ENCODE data around the gene TRIOBP.

TRIOBP gene

DNA sequence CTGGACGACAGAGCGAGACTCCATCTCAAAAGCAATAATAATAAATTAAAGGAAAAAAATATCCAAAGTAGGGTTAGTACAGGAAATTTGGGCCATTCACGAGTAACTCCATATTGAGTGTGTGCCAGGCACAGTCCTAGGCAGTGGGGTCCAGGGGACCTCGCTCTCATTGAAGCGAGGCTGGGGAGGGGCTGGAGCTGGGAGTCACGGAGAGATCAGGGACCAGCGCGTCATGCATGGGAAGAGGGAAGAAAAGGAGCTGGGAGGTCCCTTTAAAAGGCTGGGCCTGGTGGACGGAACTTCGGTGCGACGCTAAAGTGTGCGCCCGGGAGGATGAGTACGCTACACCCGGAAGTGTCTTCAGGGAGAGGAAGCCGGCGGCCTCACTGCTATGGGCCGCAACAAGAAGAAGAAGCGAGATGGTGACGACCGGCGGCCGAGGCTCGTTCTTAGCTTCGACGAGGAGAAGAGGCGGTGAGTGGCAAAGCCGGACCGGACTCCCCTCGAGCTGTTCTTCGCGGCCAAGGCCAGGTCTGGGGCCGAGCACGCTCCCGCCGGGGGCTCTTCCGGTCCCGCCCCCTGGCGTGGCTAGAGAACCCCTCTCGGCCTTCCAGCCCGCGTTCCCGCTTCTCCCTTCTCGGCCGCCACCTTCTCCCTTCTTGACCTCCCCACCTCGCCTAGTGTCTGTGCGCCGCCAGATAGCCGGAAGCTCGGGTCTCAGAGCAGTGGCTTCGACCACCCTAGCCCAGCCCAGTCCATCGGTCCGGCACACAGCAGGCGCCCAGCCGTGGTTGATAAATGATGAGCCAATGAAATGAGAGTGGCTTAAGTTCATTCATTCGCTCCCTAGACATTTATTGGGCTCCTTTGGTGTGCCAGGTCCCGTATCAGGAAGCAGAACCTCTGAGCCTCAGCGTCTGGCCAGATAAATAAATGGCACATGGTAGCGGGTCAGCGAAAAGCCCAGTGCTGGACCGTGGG lies 10.6 kb upstream of the TRIOBP start, which contains the start of gene NOL12 (continued):
- peak; percentile 94 for TF ChIP-seq ZFP37 (tag by site-specific recombination; IDR thresholded peaks at IDR 0.05)
- TF ChIP-seq ZNF19 (tag by site-specific recombination; IDR thresholded peaks at IDR 0.05; ENCODE audit: low read depth), result no peak
- TF ChIP-seq IKZF3 (tag by site-specific recombination; IDR thresholded peaks at IDR 0.05), result peak; percentile 72
- peak; percentile 92 for TF ChIP-seq ZNF792 (tag by site-specific recombination; IDR thresholded peaks at IDR 0.05)
- TF ChIP-seq ZBTB21 (tag by site-specific recombination; IDR thresholded peaks at IDR 0.05), result peak; percentile 83
- peak; percentile 98 for TF ChIP-seq ZNF324 (tag by site-specific recombination; IDR thresholded peaks at IDR 0.05)
- TF ChIP-seq ZNF404 (tag by site-specific recombination; IDR thresholded peaks at IDR 0.05), result no peak
- no peak for TF ChIP-seq ZNF529 (tag by site-specific recombination; IDR thresholded peaks at IDR 0.05; ENCODE audit: insufficient replicate concordance)
- TF ChIP-seq ZNF747 (tag by site-specific recombination; IDR thresholded peaks at IDR 0.05), result no peak
- TF ChIP-seq, protein P1, sequence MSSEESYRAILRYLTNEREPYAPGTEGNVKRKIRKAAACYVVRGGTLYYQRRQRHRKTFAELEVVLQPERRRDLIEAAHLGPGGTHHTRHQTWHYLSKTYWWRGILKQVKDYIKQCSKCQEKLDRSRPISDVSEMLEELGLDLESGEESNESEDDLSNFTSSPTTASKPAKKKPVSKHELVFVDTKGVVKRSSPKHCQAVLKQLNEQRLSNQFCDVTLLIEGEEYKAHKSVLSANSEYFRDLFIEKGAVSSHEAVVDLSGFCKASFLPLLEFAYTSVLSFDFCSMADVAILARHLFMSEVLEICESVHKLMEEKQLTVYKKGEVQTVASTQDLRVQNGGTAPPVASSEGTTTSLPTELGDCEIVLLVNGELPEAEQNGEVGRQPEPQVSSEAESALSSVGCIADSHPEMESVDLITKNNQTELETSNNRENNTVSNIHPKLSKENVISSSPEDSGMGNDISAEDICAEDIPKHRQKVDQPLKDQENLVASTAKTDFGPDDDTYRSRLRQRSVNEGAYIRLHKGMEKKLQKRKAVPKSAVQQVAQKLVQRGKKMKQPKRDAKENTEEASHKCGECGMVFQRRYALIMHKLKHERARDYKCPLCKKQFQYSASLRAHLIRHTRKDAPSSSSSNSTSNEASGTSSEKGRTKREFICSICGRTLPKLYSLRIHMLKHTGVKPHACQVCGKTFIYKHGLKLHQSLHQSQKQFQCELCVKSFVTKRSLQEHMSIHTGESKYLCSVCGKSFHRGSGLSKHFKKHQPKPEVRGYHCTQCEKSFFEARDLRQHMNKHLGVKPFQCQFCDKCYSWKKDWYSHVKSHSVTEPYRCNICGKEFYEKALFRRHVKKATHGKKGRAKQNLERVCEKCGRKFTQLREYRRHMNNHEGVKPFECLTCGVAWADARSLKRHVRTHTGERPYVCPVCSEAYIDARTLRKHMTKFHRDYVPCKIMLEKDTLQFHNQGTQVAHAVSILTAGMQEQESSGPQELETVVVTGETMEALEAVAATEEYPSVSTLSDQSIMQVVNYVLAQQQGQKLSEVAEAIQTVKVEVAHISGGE (tag by site-specific recombination; conservative IDR thresholded peaks at IDR 0.05; ENCODE audit: low read depth), result peak; percentile 100
- TF ChIP-seq, protein P2, sequence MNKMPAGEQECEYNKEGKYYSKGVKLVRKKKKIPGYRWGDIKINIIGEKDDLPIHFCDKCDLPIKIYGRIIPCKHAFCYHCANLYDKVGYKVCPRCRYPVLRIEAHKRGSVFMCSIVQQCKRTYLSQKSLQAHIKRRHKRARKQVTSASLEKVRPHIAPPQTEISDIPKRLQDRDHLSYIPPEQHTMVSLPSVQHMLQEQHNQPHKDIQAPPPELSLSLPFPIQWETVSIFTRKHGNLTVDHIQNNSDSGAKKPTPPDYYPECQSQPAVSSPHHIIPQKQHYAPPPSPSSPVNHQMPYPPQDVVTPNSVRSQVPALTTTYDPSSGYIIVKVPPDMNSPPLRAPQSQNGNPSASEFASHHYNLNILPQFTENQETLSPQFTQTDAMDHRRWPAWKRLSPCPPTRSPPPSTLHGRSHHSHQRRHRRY (tag by site-specific recombination; IDR thresholded peaks at IDR 0.05), result peak; percentile 73
- TF ChIP-seq EGR2 (tag by site-specific recombination; IDR thresholded peaks at IDR 0.05; ENCODE audit: low read depth), result no peak
- TF ChIP-seq, protein P3, sequence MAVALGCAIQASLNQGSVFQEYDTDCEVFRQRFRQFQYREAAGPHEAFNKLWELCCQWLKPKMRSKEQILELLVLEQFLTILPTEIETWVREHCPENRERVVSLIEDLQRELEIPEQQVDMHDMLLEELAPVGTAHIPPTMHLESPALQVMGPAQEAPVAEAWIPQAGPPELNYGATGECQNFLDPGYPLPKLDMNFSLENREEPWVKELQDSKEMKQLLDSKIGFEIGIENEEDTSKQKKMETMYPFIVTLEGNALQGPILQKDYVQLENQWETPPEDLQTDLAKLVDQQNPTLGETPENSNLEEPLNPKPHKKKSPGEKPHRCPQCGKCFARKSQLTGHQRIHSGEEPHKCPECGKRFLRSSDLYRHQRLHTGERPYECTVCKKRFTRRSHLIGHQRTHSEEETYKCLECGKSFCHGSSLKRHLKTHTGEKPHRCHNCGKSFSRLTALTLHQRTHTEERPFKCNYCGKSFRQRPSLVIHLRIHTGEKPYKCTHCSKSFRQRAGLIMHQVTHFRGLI (tag by site-specific recombination; IDR thresholded peaks at IDR 0.05), result peak; percentile 47
- TF ChIP-seq, protein P4, sequence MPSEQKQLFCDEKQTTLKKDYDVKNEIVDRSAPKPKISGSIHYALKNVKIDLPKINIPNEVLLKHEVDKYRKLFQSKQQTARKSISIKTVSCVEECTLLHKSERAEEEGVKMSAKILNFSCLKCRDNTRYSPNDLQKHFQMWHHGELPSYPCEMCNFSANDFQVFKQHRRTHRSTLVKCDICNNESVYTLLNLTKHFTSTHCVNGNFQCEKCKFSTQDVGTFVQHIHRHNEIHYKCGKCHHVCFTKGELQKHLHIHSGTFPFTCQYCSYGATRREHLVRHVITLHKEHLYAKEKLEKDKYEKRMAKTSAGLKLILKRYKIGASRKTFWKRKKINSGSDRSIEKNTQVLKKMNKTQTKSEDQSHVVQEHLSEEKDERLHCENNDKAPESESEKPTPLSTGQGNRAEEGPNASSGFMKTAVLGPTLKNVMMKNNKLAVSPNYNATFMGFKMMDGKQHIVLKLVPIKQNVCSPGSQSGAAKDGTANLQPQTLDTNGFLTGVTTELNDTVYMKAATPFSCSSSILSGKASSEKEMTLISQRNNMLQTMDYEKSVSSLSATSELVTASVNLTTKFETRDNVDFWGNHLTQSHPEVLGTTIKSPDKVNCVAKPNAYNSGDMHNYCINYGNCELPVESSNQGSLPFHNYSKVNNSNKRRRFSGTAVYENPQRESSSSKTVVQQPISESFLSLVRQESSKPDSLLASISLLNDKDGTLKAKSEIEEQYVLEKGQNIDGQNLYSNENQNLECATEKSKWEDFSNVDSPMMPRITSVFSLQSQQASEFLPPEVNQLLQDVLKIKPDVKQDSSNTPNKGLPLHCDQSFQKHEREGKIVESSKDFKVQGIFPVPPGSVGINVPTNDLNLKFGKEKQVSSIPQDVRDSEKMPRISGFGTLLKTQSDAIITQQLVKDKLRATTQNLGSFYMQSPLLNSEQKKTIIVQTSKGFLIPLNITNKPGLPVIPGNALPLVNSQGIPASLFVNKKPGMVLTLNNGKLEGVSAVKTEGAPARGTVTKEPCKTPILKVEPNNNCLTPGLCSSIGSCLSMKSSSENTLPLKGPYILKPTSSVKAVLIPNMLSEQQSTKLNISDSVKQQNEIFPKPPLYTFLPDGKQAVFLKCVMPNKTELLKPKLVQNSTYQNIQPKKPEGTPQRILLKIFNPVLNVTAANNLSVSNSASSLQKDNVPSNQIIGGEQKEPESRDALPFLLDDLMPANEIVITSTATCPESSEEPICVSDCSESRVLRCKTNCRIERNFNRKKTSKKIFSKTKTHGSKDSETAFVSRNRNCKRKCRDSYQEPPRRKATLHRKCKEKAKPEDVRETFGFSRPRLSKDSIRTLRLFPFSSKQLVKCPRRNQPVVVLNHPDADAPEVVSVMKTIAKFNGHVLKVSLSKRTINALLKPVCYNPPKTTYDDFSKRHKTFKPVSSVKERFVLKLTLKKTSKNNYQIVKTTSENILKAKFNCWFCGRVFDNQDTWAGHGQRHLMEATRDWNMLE (tag by site-specific recombination; conservative IDR thresholded peaks at IDR 0.05; ENCODE audit: low read depth), result peak; percentile 83
- no peak for TF ChIP-seq ZNF48 (tag by site-specific recombination; IDR thresholded peaks at IDR 0.05)
- no peak for TF ChIP-seq ZNF701 (tag by site-specific recombination; IDR thresholded peaks at IDR 0.05)
- TF ChIP-seq, protein P5, sequence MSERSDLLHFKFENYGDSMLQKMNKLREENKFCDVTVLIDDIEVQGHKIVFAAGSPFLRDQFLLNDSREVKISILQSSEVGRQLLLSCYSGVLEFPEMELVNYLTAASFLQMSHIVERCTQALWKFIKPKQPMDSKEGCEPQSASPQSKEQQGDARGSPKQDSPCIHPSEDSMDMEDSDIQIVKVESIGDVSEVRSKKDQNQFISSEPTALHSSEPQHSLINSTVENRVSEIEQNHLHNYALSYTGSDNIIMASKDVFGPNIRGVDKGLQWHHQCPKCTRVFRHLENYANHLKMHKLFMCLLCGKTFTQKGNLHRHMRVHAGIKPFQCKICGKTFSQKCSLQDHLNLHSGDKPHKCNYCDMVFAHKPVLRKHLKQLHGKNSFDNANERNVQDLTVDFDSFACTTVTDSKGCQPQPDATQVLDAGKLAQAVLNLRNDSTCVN (tag by site-specific recombination; optimal IDR thresholded peaks at IDR 0.05), result peak; percentile 93
- TF ChIP-seq MYNN (tag by site-specific recombination; IDR thresholded peaks at IDR 0.05; ENCODE audit: borderline replicate concordance), result no peak
- TF ChIP-seq ZNF394 (tag by site-specific recombination; IDR thresholded peaks at IDR 0.05; ENCODE audit: borderline replicate concordance), result peak; percentile 98
- no peak for TF ChIP-seq ZNF114 (tag by site-specific recombination; IDR thresholded peaks at IDR 0.05)
- no peak for TF ChIP-seq HOXD13 (CRISPR knock-in tag; IDR thresholded peaks at IDR 0.05; ENCODE audit: borderline replicate concordance)
- TF ChIP-seq ZFHX2 (tag by site-specific recombination; conservative IDR thresholded peaks at IDR 0.05), result 0 out of 2 replicates have a peak, but pooled peaks have one; percentile 25
- peak; percentile 87; the same call in 1 of the 2 replicates for TF ChIP-seq REPIN1 (tag by site-specific recombination; IDR thresholded peaks at IDR 0.05; ENCODE audit: low read depth)
- peak; percentile 94 for TF ChIP-seq ZNF2 (tag by site-specific recombination; IDR thresholded peaks at IDR 0.05)
- peak; percentile 93; the same call in 1 of the 2 replicates for TF ChIP-seq ZNF785 (tag by site-specific recombination; IDR thresholded peaks at IDR 0.05)
- no peak for TF ChIP-seq ZNF140 (tag by site-specific recombination; IDR thresholded peaks at IDR 0.05)

Data from HEK293 (cell line).